ENCODE measurements around the gene CLEC18C. TPM values are rescaled to one million over a fixed set of nuclear protein-coding genes. Genes with fewer than 3 reads are reported as not detected.
"Not testable (repeated sequence)": the region's sequence is repeated elsewhere in the genome, so short reads cannot be mapped to it uniquely, and the experiment has no call there.

CLEC18C gene
- under 1 TPM in 3 of 5 donors, not detected in 2; 0.13 to 0.46 (median 0.40) TPM for polyA plus RNA-seq (ENCODE audit: insufficient read depth in 1 of 5, insufficient read length in 5 of 5, low replicate concordance in 1 of 5)
- long read RNA-seq, donor 1, partial matches to known transcripts: 84 of 102 reads
- long read RNA-seq, donor 1, other reads (novel, unspliced or antisense): 18 of 102 reads
- long read RNA-seq, donor 2: 0 reads
- long read RNA-seq, donor 3: 0 reads
- long read RNA-seq, donor 4: 0 reads
- long read RNA-seq, donor 5: 0 reads
- long read RNA-seq, donor 6: 0 reads
- long read RNA-seq, donor 7: 0 reads
- long read RNA-seq, donor 8: 0 reads

DNA sequence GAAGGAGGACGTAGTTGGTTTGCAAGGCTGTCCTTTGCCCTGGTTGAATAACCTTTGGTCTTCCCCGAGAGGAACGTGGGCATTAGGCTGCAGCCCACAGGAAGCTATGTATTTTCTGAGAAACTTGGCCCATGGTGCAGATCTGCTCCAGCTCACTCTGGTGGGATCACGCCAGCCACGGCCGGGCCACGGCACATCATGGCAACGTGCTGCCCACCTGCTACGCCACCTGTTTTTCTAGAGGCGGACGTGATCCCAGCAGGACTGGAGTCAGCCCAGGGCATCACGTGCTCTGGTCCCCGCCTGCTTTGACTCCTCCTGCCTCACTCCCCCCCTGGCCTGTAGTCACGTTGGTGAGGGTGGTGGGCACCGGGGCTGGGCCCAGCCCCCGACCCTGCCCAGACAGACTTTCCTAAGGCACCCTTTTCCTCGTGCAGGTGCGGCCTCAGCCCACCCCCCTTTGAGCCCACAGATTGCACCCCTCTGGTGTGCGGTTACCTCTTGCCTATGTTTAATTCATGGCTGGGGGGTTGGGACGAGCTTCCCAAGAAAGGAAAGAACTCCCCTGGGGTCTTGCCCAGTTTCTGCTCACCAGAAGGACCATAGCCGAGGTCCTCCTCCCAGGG, at the start of gene CLEC18C:
TSS of gene CLEC18C (plus strand) at position 576 of the 626 bp plus-strand sequence. CDS start 492 bp downstream, outside the sequence.
- not testable (repeated sequence) for DNase-seq

DNA sequence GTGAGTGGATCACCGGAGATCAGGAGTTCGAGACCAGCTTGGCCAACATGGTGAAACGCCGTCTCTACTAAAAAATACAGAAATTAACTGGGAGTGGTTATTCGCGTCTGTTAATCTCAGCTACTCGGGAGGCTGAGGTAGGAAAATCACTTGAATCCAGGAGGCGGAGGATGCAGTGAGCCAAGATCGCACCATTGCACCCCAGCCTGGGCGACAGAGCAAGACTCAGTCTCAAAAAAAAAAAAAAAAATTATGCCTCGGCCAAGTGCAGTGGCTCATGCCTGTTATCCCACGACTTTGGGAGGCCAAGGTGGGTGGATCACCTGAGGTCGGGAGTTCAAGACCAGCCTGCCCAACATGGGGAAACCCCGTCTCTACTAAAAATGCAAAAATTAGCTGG, 49.8 kb upstream of the CLEC18C start:
- DNase-seq: not testable (repeated sequence)

DNA sequence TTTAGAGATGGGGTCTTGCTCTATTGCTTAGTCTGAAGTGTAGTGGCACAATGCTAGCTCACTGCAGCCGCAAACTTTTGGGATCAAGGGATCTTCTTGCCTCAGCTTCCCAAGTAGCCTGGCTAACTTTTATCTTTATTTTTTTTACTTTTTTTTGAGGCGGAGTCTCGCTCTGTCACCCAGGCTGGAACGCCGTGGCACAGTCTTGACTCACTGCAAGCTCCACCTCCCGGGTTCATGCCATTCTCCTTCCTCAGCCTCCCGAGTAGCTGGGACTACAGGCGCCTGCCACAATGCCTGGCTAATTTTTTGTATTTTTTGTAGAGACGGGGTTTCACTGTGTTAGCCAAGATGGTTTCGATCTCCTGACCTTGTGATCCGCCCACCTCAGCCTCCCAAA, 47.4 kb upstream of the CLEC18C start:
- not testable (repeated sequence) for DNase-seq

DNA sequence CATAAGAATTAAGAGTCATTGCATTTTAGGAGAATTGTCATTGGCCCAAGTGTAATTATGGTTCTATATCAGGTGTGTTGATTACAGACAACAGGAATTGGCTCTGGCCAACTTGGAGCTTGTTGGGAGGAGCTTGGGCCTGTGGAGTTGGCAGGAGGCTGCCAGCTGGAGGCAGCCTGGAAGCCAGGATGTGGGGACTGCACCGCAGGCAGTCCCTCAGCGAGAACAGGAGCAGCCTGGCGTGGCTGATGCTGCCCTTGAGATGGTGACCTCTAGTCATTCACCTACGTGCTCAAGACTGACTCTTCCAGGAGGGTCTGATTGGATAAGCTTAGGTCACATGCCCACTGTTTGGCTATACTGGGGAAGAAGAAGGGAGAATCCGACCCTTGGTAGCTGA, 45.9 kb upstream of the CLEC18C start:
- not testable (repeated sequence) for DNase-seq

DNA sequence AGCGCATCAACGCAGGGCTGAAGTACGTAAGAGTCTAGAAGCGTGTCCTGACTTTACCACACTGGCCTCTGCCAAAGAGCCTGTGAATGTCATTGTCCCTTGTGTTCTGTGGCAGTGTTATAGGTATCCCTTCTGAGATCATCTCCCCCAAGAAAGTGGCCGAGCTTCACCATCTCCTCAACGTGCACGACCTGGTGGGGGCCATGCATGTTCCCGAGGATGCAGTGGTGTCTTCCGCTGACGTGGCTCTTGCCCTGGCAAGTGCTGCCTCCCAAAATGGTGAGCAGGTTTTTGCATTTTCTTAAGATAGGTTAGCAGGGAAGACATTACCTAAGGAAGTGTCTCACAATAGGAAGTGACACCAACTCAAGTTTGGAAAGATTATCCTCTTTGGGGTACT, 44.7 kb upstream of the CLEC18C start:
- DNase-seq: not testable (repeated sequence)

DNA sequence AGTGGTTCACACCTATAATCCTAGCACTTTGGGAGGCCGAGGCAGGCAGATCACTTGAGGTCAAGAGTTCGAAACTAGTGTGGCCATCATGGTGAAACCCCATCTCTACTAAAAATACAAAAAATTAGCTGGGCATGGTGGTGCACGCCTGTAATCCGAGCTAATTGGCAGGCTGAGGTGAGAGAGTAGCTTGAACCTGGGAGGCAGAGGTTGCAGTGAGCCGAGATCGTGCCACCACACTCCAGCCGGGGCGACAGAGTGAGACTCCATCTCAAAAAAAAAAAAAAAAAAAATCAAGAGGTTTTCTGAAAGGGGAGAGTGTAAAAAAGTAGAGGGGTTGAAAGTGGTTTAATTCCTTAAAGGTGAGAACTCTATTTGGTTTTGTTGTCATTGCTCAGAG, 37.8 kb upstream of the CLEC18C start:
- DNase-seq: not testable (repeated sequence)

DNA sequence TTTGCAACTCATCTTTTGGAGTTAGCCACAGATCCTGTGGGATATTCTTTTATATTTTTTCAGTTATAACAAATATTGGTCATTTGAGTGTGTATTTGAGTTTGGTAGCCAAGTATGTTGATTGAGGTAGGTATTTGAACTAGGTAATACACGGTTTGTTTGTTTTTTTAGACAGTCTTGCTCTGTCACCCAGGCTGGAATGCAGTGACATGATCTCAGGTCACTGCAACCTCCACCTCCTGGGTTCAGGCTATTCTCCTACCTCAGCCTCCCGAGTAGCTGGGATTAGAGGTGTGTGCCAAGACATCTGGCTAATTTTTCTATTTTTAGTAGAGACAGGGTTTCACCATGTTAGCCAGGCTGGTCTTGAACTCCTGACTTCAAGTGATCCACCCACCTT, 37.0 kb upstream of the CLEC18C start:
- DNase-seq: not testable (repeated sequence)

DNA sequence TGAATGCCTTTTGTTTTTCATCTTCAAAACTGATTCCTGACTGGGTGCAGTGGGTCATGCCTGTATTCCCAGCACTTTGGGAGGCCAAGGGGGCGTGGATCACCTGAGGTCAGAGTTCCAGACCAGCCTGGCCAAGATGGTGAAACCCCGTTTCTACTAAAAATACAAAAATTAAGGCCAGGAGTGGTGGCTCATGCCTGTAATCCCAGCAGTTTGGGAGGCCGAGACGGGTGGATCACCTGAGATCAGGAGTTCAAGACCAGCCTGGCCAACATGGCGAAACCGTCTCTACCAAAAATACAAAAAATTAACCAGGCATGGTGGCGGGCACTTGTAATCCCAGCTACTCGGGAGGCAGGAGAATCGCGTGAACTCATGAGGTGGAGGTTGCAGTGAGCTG, 30.8 kb upstream of the CLEC18C start:
- DNase-seq: not testable (repeated sequence)

DNA sequence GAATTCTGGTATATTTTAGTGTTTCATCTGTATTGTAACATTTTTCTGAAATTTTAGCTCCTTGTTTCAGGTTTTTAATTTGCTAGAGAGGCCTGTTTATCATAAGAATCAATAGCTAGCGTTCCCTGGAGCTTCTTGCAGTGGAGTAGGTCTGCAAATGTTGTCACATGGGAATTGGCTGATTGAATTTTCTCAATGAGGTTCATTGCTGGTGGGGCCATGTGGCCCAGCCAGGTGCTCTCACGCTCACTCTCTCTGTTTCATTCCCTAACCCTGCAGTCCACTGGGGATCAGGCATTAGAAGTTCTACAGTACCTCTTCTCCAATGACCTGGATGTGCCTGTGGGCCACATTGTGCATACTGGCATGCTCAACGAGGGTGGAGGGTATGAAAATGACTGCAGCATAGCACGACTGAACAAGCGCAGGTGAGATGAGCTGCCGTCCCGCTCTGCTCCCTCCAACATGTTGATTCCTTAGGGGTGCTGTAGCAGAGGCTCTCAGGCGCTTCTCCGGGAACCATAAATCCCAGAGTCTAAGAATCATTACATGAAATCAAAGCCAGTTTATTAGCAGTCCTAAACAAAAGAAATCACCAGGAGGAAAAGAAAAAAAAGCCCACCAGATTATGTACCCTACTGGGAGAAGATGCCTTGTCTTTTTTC, 30.2 kb upstream of the CLEC18C start:
- DNase-seq: not testable (repeated sequence)

DNA sequence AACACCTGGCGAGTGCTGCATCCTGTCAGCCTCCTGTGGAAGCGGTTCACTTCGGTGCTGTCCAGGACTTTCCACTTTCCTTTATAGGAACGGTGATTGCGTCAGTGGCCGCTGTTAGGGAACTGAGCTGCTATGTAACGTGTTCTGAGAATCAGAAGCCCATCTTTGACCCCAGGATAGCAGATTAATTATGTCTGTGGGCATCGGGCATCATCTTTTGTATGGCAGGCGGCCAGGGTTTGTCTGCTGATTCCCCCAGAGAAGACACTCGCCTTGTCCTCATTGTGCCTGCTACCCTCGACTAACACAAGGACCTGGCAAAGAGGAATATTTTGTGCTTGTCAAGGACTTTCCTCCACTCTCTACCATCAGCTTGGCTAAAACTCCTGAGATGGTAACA, 25.7 kb upstream of the CLEC18C start:
- not testable (repeated sequence) for DNase-seq

DNA sequence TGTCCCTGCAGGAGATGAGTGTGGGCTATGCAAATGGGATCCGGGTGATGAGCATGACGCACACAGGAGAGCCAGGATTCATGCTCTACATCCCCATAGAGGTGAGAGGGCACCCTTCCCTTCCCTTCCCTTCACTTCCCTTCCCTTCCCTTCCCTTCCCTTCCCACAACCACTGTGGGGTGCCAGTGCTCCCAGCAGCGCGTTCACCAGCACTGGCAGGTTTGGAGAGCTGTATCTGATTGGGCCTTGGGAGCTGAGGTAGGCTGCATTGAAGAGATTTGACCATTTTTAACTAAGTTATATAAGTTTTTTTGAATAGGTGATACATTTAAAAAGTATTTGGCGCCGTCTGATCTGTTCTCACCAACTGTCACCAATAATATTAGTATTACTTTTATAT, 25.1 kb upstream of the CLEC18C start:
- DNase-seq: not testable (repeated sequence)

DNA sequence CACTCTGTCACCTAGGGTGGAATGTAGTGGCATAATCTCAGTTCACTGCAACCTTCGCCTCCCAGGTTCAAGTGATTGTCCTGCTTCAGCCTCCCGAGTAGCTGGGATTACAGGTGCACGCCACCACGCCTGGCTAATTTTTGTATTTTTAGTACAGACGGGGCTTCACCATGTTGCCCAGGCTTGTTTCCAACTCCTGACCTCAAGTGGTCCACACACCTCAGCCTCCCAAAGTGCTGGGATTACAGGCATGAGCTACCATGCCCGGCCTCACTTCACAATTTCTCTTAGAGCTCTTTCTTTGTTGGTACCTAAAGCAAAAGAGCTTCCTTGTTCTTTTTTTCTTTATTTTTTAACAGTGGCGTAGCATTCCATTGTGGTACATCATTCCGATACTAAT, 24.3 kb upstream of the CLEC18C start:
- DNase-seq: not testable (repeated sequence)

DNA sequence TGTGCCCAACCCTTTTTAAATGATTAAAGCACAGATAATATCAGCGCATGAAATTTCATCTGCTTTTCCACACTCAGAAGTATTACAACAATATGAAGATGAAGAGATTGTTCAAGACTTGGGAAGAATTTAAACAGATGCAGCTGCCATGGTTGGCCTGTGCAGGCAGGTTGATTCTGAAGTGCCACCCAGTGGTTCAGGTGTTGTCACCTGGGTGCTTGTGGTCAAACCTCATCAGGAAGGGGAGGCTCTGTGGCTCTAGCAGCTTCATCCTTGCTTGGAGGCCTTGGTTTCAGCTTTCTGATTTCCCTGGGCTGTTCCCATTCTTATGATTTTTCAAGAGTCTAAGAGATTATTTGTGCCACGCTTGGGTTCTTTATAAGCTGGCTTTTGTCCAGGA, 22.2 kb upstream of the CLEC18C start:
- no peak for DNase-seq

DNA sequence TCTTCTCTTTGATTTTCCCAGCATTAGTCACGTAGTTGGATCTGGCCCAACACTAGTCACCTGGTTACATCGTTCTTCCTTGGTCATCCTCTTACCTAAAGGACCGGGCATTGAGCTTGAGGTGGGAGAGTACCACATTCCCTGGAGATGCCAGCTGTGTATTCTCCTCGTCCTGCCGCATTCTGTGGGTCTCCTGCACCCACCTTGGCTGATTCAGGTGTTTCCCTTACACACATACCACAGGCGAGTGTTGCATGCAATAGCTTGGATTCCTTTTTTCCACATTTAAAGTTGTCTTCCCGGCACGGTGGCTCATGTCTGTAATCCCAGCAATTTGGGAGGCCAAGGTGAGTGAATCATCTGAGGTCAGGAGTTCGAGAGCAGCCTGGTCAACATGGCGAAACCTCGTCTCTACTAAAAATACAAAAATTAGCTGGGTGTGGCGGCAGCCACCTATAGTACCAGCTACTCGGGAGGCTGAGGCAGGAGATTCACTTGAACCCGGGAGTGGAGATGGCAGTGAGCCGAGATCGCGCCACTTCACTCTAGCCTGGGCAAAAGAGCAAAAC, 21.6 kb upstream of the CLEC18C start:
- no peak for DNase-seq

DNA sequence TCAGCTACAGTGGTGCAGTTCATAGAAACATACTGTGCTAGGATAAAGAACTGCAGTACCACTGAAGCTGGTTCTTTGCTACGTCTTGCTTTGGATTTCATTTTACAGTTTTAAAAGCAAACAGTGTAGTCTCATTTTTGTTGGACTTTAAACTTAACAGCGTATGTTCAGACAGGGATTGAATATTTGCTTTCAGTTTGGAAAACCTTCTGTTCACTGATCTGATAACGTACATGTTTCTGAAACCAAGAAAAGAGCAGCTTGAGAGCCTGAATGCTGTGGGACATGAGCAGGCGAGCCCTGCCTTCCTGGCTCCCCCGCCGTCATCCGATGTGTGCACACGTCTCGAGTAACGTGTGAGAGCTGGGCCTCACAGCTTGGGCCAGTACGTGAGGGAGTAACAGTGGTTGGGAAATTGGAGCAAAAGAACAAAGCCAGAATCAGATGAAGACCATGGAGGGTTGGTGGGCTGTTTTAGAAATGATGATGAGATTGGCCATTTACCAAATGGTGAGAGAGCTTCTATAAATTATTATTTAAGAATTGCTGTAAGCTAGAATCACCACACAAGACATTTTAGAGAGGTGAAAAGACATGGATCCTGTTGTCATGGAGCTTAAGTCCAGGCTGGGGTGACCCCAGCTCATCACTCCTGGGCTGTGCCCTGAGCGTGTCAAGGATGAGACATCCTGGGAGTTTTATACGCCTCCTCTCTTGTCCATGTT, 20.8 kb upstream of the CLEC18C start:
- no peak for DNase-seq

DNA sequence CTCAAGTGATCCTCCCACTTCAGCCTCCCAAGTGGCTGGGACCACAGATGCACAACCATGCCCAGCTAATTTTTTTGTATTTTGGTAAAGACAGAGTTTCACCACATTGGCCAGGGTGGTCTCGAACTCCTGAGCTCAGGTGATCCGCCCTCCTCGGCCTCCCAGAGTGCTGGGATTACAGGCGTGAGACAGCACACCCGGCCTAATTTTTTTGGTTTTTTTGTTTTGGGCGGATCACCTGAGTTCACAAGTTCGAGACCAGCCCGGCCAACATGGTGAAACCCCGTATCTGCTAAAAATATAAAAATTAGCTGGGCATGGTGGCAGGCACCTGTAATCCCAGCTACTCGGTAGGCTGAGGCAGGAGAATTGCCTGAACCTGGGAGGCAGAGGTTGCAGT, 18.9 kb upstream of the CLEC18C start:
- not testable (repeated sequence) for DNase-seq

DNA sequence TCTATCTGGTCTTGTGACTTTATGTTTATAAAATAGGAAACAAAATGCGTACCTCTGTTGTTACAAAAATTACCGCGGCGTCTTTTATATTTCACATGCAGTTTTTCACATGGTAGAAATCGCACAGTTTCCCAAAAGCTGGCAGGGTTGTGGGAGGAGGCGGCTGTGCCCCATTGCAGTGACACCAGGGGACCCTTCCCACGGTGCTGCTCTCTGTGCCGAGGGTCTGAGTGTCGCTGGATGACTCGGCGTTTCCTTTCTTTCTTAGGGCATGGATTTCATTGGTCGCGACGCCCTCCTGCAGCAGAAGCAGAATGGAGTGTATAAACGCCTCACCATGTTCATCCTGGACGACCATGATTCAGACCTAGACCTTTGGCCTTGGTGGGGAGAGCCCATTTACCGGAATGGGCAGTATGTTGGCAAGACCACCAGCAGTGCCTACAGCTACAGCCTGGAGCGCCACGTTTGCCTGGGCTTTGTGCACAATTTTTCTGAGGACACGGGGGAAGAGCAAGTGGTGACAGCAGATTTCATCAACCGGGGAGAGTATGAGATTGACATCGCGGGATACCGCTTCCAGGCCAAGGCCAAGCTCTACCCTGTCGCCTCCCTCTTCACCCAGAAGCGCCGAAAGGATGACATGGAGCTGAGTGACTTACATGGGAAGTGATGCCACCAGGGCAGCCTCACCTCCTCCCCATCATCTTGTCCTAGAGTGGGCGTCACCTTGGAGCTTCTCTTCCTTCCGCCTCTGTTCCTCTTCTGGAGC, 17.2 kb upstream of the CLEC18C start:
- DNase-seq: no peak

DNA sequence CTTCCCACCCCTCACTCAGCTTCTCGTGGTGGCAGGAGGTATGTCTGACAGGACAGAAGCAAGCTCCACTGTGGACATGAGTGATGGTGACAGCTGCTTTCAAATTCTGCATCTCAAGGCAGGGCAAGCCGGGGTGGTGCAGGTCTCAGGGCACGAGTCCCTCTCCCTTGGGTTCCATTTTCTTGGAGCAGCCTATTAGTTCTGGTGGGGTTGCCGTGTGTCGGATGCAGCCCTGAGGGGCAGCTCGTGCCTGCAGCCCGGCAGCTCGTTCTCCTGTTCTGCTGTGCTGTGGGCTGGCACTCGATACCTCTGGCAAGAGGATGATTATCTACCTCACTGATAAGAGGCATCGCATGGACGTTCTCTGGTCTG, 16.5 kb upstream of the CLEC18C start:
- DNase-seq: no peak

DNA sequence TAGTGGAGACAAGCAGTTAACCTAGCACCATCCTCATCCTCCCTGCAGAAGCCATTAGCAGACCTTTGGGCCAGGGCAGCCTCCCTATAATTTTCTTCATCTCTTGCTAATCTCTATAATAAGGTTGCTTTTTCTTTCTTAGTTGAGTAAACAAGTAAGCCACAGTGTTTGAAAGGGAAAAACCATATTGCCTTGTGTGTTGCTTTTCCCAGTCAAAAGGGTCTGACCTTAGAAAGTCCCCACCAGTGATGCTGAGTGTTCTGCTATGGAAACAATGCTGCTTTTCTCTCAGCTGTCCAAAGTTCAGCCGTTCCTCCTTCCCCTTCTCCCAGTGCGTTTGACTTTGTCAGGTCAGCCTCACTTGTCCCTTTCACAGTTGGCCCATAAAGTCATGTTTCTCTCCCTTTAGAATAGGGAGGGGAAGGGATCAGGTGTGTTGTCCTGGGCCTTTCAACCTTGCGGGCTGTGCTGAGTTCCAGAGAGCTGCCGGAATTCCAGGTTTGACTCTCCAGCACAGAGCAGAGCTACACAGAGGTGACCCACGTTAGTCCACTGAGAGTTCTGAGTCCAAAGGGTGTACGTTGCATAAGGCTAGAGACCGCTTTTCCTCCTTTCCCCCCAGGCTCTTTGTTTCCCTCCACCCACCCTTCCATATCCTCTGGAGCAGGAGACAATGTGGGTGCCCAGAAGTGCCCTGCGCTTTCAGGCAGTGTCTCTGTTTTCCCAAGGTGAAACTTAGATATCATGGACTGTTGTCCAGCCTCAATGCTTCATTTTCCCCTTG, 15.9 kb upstream of the CLEC18C start:
- DNase-seq: no peak

DNA sequence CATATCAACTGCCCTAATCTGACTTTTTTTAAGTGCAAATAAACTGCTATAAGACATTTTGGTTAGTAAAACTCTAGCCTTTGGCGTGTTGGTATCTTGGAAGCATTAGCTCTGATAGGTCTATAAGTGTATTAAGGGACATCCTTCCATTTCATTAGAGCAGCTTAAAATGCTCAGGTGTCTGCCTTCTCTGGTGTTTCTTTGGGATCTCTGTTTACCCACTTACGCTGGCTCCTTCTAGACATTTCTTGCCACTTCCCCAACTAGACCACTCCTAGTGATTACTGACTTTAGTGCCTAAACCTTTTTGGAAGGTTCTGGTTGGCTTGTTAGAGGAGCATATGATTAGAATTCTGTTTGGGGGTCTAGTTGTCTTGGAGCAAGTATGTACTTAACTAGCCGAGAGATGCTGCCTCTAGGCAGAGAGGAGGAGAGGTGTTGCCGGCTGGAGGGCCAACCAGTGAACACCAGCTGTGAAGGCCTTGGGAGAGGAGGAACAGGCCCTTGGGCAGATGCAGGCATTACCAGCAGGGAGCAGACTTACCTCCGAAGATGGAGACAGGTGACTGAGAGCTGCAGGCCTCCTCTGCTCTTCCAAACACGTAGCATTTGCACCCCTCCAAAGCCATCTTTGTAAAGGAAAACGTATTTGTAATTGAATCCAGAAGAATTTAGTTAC, 15.2 kb upstream of the CLEC18C start:
- no peak for DNase-seq
